T-helper 22 cell (primary cell): Measurements from ENCODE around the gene EVC.

ENCODE experiments used
- DNase-seq: peaks from one replicate; pipeline ENCODE4 v3.0.0-alpha.2; 2020; ENCODE audit warnings: low read depth

The EVC gene

GRCh38 chr4:5710961-5711478 is at the start of gene EVC:
Gene EVC (plus strand): TSS chr4:5711201. CDS start chr4:5711381, 180 bp downstream.
- DNase-seq = no peak

GRCh38 chr4:5661237-5661636 is 49.8 kb upstream of the EVC start:
- no peak for DNase-seq

DNA sequence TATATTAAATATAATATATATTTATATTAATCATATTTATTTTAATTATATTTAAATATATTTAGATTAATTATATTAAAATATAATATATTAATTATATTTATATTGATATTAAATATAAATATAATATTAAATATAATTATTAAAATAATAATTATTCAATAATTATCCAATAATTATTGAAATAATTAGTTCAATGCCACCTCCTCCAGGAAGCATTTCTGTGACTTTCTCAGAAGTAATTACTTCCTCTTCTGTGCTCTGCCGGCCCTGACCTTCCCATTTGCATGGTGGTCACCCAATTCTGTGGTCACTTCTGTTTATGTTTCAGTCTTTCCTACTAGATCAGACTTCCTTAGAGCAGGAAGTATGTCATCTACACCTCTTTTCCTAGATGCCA is 48.4 kb upstream of the EVC start:
- DNase-seq = no peak

DNA sequence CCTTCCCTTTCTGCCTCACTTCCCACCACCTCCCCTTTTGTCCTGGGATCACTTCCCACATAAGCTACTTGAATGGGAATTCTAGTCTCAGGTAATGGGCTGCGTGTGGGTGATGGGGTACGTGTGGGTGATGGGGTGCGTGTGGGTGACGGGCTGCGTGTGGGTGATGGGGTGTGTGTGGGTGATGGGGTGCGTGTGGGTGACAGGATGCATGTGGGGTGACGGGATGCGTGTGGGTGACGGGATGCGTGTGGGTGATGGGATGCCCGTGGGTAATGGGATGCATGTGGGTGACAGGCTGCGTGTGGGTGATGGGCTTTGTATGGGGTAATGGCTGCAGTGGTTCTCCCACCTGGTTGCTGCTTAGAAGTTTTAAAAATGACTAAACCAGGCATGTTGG is 46.2 kb upstream of the EVC start:
- no peak for DNase-seq

DNA sequence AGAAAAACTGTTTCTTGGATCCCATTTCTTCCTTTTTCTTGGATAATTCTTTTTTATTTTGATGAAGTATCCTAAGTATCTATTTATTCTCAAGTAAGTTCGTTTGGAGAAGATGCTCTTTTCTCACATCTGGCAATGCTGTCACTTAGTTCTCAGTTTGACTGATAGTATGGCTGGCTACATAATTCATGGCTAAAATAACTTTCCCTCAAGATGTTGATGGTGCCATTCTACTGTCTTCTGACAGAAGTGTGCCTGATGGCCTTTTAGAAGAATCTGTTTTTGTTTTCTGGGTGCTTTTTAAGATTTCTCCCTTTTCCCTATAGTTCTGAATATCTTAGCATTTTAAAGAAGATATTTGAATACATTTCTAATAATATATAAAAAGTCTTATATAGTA is 44.3 kb upstream of the EVC start:
- DNase-seq = no peak

DNA sequence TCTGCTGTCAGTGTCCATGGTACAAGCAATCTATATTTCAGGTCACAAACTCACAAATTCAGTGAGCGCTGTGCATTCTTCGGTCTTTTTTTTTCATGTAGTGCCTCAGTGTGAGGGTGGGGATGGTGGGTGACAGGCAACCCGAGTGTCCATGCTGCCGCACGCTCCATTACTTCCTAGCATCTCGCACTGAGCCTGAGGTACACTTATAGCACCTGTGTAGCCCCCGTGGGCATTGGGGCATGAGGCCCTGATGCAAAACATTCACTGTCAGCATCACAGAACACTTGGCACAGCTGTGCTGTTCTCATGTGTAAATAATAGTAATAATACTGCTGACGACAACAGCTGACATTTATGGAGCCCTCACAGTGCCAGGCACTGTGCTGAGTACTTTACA is 34.2 kb upstream of the EVC start:
- no peak for DNase-seq

GRCh38 chr4:5678977-5679376 is 32.0 kb upstream of the EVC start:
- no peak for DNase-seq

DNA sequence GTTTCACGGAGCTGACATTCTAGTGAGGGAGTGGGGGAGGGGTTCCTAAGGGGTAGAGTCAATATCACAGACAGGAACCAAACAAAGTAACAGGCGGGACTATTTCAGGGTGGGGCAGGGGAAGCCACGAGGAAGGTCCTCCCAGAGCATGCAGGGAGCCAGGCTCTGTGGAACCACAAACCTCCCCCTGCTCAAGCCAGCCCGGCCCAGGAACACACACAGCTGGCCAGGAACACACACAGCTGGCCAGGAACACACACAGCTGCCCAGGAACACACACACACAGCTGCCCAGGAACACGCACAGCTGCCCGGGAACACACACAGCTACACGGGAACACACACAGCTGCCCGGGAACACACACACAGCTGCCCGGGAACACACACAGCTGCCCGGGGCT is 27.4 kb upstream of the EVC start:
- DNase-seq = no peak

DNA sequence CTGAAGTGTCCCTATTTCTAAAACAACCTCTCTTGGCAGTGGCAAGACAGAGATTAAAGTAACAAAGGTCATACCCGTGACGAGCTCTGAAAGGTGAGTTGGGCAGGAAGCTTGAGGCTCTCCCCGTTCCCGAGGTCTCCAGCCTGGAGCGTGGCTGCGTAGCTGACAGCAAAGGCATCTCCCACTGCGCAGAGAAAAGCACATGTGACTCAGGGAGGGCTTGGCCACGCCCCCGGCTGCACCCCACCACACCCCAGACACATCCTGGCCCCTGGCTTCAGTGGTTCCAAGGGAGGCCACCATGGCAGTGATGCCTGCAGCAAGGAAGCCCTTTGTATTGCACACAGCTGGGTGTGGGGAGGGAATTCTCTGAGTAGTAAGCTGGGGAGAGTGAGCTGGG is 25.7 kb upstream of the EVC start:
- no peak for DNase-seq

GRCh38 chr4:5686338-5686737 is 24.7 kb upstream of the EVC start:
- no peak for DNase-seq

- DNase-seq = no peak
Measured at GRCh38 chr4:5689065-5689464, 21.9 kb upstream of the EVC start.

DNA sequence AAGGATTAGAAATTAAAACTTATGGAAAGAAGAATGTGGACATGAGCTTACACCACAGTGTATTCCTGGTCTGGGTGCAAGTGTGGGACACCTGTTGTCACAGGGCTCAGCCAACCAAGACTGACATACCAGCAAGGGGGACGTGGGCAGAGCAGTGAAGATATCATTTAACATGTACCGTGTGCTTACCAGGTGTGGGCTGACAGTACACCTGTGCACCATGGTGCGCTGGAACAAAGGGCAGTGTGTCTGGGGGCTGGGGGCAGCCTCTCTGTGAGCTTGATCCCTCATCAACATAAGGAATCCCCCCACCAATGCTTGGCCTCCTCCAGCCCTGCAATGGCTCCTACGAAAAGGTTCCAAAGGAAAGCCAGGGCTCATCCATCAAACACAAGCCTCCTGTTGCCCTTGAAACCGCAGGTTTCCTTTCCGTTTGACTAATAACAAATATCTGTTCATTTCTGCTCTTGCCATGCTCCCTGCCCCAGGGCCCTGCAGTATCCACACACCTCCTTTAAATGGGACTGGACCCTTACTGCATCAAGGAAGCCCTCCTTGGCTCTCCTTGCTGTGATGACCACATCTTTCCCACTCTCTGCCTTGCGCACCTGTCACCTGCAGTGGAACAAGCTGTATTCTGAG is 19.4 kb upstream of the EVC start:
- no peak for DNase-seq

DNA sequence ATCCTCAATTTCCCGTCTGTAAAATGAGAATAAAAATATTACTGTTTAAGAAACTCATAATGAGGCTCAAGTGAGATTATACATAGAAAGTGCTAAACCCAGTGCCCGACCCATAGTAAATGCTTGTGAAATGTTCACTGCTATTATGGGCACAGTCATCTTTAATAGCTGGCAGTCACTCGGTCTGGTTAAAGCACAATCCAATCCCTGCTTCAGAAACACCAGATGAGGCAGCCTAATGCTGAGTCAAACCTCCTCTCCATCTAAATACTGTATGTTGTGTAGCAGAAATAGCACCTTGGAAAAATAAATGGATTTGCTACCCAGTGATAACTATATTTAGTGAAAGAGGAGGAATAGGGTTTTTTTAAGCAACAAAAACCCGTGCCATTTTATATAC is 17.1 kb upstream of the EVC start:
- no peak for DNase-seq

- DNase-seq = no peak
Measured at GRCh38 chr4:5696341-5696740, 14.7 kb upstream of the EVC start.

DNA sequence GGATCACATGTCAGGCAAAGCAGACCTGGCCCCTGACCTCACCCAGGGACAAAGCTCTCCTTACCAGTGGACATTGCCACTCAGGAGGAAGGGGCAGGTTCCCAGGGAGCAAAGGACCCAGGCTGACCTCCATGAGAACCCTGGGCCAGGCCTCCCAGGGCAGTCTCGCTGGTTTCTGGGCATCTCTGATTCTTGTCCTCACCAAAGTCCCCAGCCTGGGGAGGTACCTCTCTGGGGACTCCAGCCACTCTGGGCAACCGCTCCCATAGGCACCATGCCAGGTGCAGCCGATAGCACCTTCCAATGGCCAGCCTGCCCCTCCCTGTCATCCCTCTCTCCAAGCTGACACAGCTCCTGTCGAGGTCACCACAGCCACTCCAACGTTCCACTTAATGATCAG is 10.5 kb upstream of the EVC start:
- no peak for DNase-seq

DNA sequence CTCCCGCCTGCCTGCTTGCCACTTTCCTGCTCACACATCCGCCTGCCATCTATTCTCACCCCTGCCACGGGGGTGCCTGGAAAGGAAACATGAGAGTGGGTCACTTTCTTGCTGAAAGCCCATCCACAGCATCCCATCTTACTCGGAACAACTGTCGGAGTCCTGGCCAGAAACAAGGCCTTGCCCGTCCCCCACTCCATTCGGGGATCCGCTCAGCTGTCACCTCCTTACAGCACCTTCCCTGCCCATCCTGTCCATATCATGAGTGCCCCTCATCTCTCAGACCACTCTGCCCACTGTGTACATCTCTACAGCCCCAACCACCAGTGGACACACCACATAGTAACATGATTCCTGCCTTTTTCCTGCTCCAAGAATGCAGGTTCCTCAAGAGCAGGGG is 9.0 kb upstream of the EVC start:
- no peak for DNase-seq

- DNase-seq = no peak
Measured at GRCh38 chr4:5703831-5704230, 7.2 kb upstream of the EVC start.

DNA sequence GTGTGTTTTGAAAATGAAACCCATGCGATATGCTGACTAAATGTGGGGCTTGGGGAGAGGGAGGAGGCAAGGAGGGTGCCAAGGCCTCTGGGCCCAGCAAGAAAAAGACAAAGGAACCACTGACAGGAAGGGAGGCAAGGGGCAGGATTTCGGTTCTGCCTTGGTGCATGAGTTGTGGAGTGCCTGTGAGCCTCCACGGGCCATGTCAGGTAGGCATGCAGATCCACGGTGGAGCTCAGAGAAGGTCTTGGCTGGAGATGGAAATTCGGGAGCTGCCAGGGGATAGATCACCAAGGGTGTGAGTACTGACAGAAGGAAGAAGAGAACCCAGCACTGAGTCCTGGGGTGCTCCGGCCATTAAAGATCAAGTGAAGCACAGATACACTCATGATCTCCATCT is 6.7 kb upstream of the EVC start:
- DNase-seq = no peak

DNA sequence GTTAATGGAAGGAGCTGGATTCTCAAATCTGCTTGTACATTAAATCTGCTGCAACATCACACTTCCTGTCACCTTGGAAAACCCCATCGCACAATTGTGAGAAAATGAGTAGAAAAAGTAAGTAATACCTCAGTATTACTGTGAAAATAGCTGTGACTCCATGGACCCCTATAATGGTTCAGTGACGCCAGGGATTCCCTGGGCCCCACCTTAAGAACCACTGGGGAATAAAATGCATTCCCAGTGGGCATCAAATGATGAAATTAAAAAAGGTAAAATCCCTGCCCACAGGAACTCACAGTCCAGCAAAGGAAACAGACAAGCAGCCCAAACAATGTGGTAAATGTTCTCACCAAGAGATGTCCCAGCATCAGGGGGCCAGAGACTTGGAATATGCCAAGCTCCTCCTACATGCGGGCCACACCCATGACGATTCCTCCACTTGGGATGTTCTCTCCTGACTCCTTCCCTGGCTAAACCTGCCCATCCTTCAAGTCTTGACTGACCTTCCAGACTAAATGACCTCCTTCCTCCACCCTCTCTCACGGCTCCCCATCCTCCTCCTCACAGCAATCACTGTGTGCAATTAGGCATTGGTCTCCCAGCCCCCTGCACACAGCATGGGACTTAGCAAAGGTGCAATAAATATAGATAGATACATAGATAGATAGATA is 5.2 kb upstream of the EVC start:
- no peak for DNase-seq

GRCh38 chr4:5706486-5707290 is 4.3 kb upstream of the EVC start:
- DNase-seq = no peak

DNA sequence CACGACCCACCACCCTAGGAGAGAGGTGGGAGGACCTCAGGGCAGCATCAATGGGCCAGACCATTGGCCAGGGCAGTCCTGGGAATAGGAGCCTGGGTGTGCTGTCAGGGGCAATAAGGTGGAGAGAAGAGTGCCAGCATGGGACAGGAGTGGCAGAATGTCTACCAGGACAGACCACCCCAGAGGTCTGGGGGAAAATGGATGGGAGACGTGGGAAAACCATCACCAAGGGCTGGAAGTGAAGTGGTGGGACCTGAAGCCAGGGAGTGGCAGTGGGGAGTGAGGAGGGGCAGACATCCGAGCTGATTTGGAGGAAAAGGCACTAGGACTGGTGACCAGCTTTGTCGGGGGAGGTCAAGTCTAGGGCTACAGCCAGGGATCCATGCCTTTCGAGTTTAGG is 3.6 kb upstream of the EVC start:
- no peak for DNase-seq

DNA sequence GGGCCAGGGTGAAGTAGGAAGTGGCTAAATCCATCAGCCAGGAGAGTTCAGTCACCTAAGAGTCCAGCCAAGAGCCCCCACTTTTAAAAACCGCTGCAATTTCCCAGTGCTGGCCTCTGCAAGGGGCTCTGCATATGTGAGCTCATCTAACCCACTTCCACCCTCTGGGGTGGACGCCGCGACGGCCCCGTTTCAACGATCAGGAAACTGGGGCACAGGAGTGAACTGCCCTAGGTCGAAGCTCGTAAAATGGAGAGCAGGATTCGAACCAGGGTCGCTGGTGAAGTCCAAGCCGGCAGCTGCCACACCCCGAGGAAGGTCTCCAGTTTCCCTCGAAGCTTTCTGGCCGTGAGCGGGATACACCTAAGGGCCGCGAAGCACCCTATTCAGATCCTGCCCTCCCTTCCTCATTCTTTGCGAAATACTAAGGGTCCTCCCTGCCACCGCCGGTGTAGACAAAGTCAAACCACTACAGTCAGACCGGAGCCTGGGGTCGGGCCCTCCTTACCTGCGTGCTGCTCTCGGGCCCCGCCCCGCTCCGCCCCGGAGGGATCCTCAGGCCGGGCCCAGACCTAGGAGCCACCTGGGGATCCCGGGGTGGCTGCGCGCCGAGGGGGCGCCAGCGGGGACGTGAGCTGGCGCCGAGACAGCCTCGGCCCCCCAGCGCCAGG is 3.1 kb upstream of the EVC start:
- no peak for DNase-seq
